Measurements from ENCODE around the gene REM2. TPM values are rescaled to one million over a fixed set of nuclear protein-coding genes. Genes with fewer than 3 reads are reported as not detected.

REM2 gene
- total RNA-seq, 1 donor = 0.09 TPM

- DNase-seq (ENCODE audit: low read depth) = peak; percentile 79
- TF ChIP-seq CTCF (IDR thresholded peaks at IDR 0.05; ENCODE audit: insufficient read depth, low read length) = peak; percentile 70
- no peak overlapping the region for H3K4me3 ChIP-seq (ENCODE audit: low read depth, low read length)
These were observed 17.2 kb downstream of the REM2 start for GRCh38 chr14:22900081-22900799.

- no peak overlapping the region for H3K4me3 ChIP-seq (ENCODE audit: low read depth, low read length)
These were observed 18.8 kb downstream of the REM2 start for GRCh38 chr14:22901799-22902198.

GRCh38 chr14:22903742-22904087 is 20.7 kb downstream of the REM2 start:
- TF ChIP-seq CTCF (IDR thresholded peaks at IDR 0.05; ENCODE audit: insufficient read depth, low read length) = no peak
- no peak overlapping the region for H3K4me3 ChIP-seq (ENCODE audit: low read depth, low read length)
- DNase-seq (ENCODE audit: low read depth) = no peak

More at GRCh38 chr14:22901799-22902198, 18.8 kb downstream of the REM2 start:
- no peak for DNase-seq (ENCODE audit: low read depth)
- TF ChIP-seq CTCF (IDR thresholded peaks at IDR 0.05; ENCODE audit: insufficient read depth, low read length) = no peak

GRCh38 chr14:22905627-22906026 is 22.6 kb downstream of the REM2 start:
- no peak overlapping the region for H3K4me3 ChIP-seq (ENCODE audit: low read depth, low read length)
- no peak for TF ChIP-seq CTCF (IDR thresholded peaks at IDR 0.05; ENCODE audit: insufficient read depth, low read length)
- no peak for DNase-seq (ENCODE audit: low read depth)

- no peak for TF ChIP-seq CTCF (IDR thresholded peaks at IDR 0.05; ENCODE audit: insufficient read depth, low read length)
These were observed 23.1 kb downstream of the REM2 start for GRCh38 chr14:22906073-22906472.

GRCh38 chr14:22907429-22907828 is 24.4 kb downstream of the REM2 start:
- DNase-seq (ENCODE audit: low read depth) = no peak
- H3K4me3 ChIP-seq (ENCODE audit: low read depth, low read length) = no peak overlapping the region

More at GRCh38 chr14:22906073-22906472, 23.1 kb downstream of the REM2 start:
- no peak overlapping the region for H3K4me3 ChIP-seq (ENCODE audit: low read depth, low read length)
- no peak for DNase-seq (ENCODE audit: low read depth)

More at GRCh38 chr14:22907429-22907828, 24.4 kb downstream of the REM2 start:
- no peak for TF ChIP-seq CTCF (IDR thresholded peaks at IDR 0.05; ENCODE audit: insufficient read depth, low read length)
